Karpas-422 (cell line): ENCODE results near the gene TM4SF5. TPM values are rescaled to one million over a fixed set of nuclear protein-coding genes. Genes with fewer than 3 reads are reported as not detected.

ENCODE experiments used
- DNase-seq: peaks from one replicate; pipeline ENCODE4 v3.0.0-alpha.2; 2015
- H2AFZ ChIP-seq: fragments of 200-600 bp; sonication (generic); 2 replicates; pipeline ENCODE4 v1.6.1; 2014; ENCODE audit warnings: antibody characterized with exemption, low read length, mixed read lengths
- H3K27ac ChIP-seq: fragments of 200-600 bp; sonication (generic); 2 replicates; pipeline ENCODE4 v1.5.1; 2014; ENCODE audit warnings: mild to moderate bottlenecking, low read length, moderate library complexity
- H3K27me3 ChIP-seq: fragments of 200-600 bp; sonication (generic); 2 replicates; pipeline ENCODE4 v1.6.1; 2014; ENCODE audit warnings: low read length, mixed read lengths
- H3K36me3 ChIP-seq: fragments of 200-600 bp; sonication (generic); 2 replicates; pipeline ENCODE4 v1.6.1; 2014; ENCODE audit warnings: low read length, mixed read lengths; ENCODE audit not compliant: insufficient read depth
- H3K4me1 ChIP-seq: fragments of 200-600 bp; sonication (generic); 2 replicates; pipeline ENCODE4 v1.6.1; 2014; ENCODE audit warnings: mild to moderate bottlenecking, low read length, mixed read lengths
- H3K4me2 ChIP-seq: fragments of 200-600 bp; sonication (generic); 2 replicates; pipeline ENCODE4 v1.6.1; 2014; ENCODE audit warnings: low read length, low read depth, mild to moderate bottlenecking; ENCODE audit not compliant: poor library complexity, severe bottlenecking
- H3K4me3 ChIP-seq: fragments of 200-600 bp; sonication (generic); 2 replicates; pipeline ENCODE4 v1.5.1; 2014; ENCODE audit warnings: mild to moderate bottlenecking, antibody characterized with exemption, low read length, mixed read lengths
- H3K79me2 ChIP-seq: fragments of 200-600 bp; sonication (generic); 2 replicates; pipeline ENCODE4 v1.6.1; 2014; ENCODE audit warnings: mild to moderate bottlenecking, low read length, mixed read lengths
- H3K9ac ChIP-seq: fragments of 200-600 bp; sonication (generic); 2 replicates; pipeline ENCODE4 v1.6.0; 2014; ENCODE audit warnings: low read length
- H3K9me2 ChIP-seq: fragments of 200-600 bp; sonication (generic), shearing (Covaris generic); replicated peaks from 2 replicates; pipeline ENCODE4 v1.6.0; 2014; ENCODE audit warnings: mild to moderate bottlenecking, low read length, moderate library complexity; ENCODE audit not compliant: insufficient read depth
- H3K9me3 ChIP-seq: fragments of 300-700, 200-600 bp; sonication (generic); 2 replicates; pipeline ENCODE4 v1.6.1; 2014; ENCODE audit warnings: low read length, mixed read lengths
- H4K20me1 ChIP-seq: fragments of 200-600 bp; sonication (generic); 2 replicates; pipeline ENCODE4 v1.6.1; 2014; ENCODE audit warnings: mild to moderate bottlenecking, antibody characterized with exemption, low read length, low read depth; ENCODE audit not compliant: insufficient read depth
- total RNA-seq: library from RNA; depleted of rRNA; stranded (reverse); fragments of >200 nt; shearing (Covaris generic); gene quantifications from 2 replicates; pipeline ENCODE4 v1.2.3, GENCODE V29; 2014; ENCODE audit warnings: low replicate concordance

Gene TM4SF5
- total RNA-seq, 1 experiment from 2014 or later, result not detected

DNA sequence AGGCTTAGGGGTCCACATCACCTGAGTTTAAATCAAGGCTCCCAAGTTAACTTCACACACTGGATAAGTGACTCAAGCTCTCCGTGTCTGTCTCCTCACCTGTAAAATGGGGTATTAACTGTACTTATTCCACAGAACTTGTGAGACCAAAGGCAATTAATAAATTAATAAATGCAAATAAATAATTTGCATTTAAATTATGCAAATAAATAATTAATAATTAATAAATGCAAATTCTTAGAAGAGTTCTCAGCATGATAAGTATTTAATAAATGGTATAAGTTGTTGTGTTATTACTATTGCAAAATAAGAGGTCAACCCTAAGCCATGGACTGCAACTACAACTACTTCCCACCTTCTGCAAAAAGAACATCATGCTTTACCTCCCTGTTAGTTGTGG lies 18.3 kb upstream of the TM4SF5 start:
- H3K27ac ChIP-seq, result no peak overlapping the region
- H4K20me1 ChIP-seq, result no peaks in the 10 kb centered on the region
- no peaks in the 10 kb centered on the region for H3K36me3 ChIP-seq
- H3K9me2 ChIP-seq, result no peaks in the 10 kb centered on the region
- H3K4me3 ChIP-seq, result no peak overlapping the region
- DNase-seq, result no peak
- H2AFZ ChIP-seq, result no peak overlapping the region
- H3K9me3 ChIP-seq, result no peaks in the 10 kb centered on the region
- no peaks in the 10 kb centered on the region for H3K4me1 ChIP-seq
- H3K9ac ChIP-seq, result no peak overlapping the region
- H3K79me2 ChIP-seq, result no peaks in the 10 kb centered on the region
- H3K4me2 ChIP-seq, result no peak overlapping the region
- H3K27me3 ChIP-seq, result no peaks in the 10 kb centered on the region

- no peak overlapping the region for H3K4me2 ChIP-seq
- H3K79me2 ChIP-seq, result no peaks in the 10 kb centered on the region
- no peaks in the 10 kb centered on the region for H3K27me3 ChIP-seq
- H3K9me2 ChIP-seq, result no peaks in the 10 kb centered on the region
- no peak overlapping the region for H3K27ac ChIP-seq
- H3K36me3 ChIP-seq, result no peaks in the 10 kb centered on the region
- H3K9ac ChIP-seq, result no peak overlapping the region
- H3K4me1 ChIP-seq, result no peaks in the 10 kb centered on the region
- H3K4me3 ChIP-seq, result no peak overlapping the region
- no peak for DNase-seq
- no peaks in the 10 kb centered on the region for H3K9me3 ChIP-seq
- no peak overlapping the region for H2AFZ ChIP-seq
- H4K20me1 ChIP-seq, result no peaks in the 10 kb centered on the region
Measured at GRCh38 chr17:4759776-4760236, 11.9 kb upstream of the TM4SF5 start.

- Histone ChIP-seq H4K20me1 (no peaks in the 10 kb centered on the region), H3K4me3 (no peak overlapping the region), H3K27me3 (no peaks in the 10 kb centered on the region), H3K79me2 (no peaks in the 10 kb centered on the region), H3K9me2 (no peaks in the 10 kb centered on the region), H2AFZ (no peak overlapping the region), H3K27ac (no peak overlapping the region), H3K9me3 (no peaks in the 10 kb centered on the region), H3K4me1 (no peaks in the 10 kb centered on the region), H3K4me2 (no peak overlapping the region), H3K9ac (no peak overlapping the region), H3K36me3 (no peaks in the 10 kb centered on the region)
- no peak for DNase-seq
Measured at GRCh38 chr17:4764595-4764994, 7.1 kb upstream of the TM4SF5 start.

GRCh38 chr17:4766201-4766600 lies 5.5 kb upstream of the TM4SF5 start:
- Histone ChIP-seq H3K27ac (no peak overlapping the region), H3K79me2 (no peaks in the 10 kb centered on the region), H2AFZ (no peak overlapping the region), H3K27me3 (no peaks in the 10 kb centered on the region), H3K4me1 (no peaks in the 10 kb centered on the region), H3K9me2 (no peaks in the 10 kb centered on the region), H3K36me3 (no peaks in the 10 kb centered on the region), H4K20me1 (no peaks in the 10 kb centered on the region), H3K9me3 (no peaks in the 10 kb centered on the region), H3K4me3 (no peak overlapping the region), H3K9ac (no peak overlapping the region), H3K4me2 (no peak overlapping the region)
- no peak for DNase-seq

GRCh38 chr17:4766723-4767122 lies 5.0 kb upstream of the TM4SF5 start:
- no peaks in the 10 kb centered on the region for H3K79me2 ChIP-seq
- no peak overlapping the region for H3K4me2 ChIP-seq
- H3K27me3 ChIP-seq, result no peaks in the 10 kb centered on the region
- H3K4me3 ChIP-seq, result no peak overlapping the region
- no peaks in the 10 kb centered on the region for H3K9me2 ChIP-seq
- no peak overlapping the region for H3K9ac ChIP-seq
- H3K4me1 ChIP-seq, result no peaks in the 10 kb centered on the region
- H3K9me3 ChIP-seq, result no peaks in the 10 kb centered on the region
- no peak overlapping the region for H2AFZ ChIP-seq
- H4K20me1 ChIP-seq, result no peaks in the 10 kb centered on the region
- no peak overlapping the region for H3K27ac ChIP-seq
- no peaks in the 10 kb centered on the region for H3K36me3 ChIP-seq
- DNase-seq, result no peak

DNA sequence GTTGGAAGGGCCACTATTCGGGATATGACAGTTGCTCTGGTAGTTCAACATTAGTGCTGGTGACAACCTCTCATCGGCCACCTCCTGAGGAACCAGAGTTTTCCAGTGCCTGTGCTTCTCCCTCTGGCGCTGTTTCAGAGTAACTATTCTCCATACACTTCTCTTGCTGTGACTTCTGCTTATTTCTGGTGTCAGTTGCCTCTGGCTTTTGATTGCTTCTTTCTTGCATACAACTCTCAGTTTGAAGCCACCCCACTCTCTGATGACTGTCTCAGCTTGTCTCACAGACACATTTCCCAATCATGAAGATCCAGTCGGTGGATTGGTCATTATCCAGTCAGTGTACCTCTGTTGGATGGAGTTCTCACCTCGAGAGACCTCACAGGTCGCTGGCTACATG lies 3.4 kb upstream of the TM4SF5 start:
- Histone ChIP-seq H3K79me2 (no peaks in the 10 kb centered on the region), H3K27ac (no peak overlapping the region), H2AFZ (no peak overlapping the region), H3K9me2 (no peaks in the 10 kb centered on the region), H3K4me1 (no peaks in the 10 kb centered on the region), H4K20me1 (no peaks in the 10 kb centered on the region), H3K27me3 (no peaks in the 10 kb centered on the region), H3K4me2 (no peak overlapping the region), H3K36me3 (no peaks in the 10 kb centered on the region), H3K9me3 (no peaks in the 10 kb centered on the region), H3K4me3 (no peak overlapping the region), H3K9ac (no peak overlapping the region)
- DNase-seq, result no peak

GRCh38 chr17:4769628-4770027 lies 2.1 kb upstream of the TM4SF5 start:
- Histone ChIP-seq H3K36me3 (no peaks in the 10 kb centered on the region), H3K79me2 (no peaks in the 10 kb centered on the region), H3K27me3 (no peaks in the 10 kb centered on the region), H3K4me1 (no peaks in the 10 kb centered on the region), H3K9me3 (no peaks in the 10 kb centered on the region), H2AFZ (no peak overlapping the region), H4K20me1 (no peaks in the 10 kb centered on the region), H3K9ac (no peak overlapping the region), H3K9me2 (no peaks in the 10 kb centered on the region), H3K4me3 (no peak overlapping the region), H3K27ac (no peak overlapping the region), H3K4me2 (no peak overlapping the region)
- DNase-seq, result no peak

DNA sequence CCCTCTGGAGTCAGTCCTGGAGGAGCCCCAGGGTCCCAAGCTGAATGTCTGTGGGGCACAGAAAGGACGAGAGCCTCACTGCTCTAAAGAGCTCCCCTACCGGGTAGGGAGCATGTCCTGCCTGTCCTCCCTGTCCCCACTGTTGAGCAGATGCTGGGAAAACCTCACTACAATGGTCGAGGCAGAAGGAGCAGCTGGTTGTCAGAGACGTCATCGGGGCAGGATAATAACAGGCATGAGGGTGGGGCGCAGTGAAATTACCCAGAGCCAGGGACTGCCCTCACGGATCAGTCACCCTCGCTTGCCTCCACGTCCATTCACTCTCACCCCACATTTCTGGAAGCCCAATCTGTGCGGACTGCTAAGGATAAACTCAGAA lies 538 bp downstream of the TM4SF5 start:
- Histone ChIP-seq H3K36me3 (no peaks in the 10 kb centered on the region), H3K4me2 (no peak overlapping the region), H3K27ac (no peak overlapping the region), H3K4me1 (no peaks in the 10 kb centered on the region), H3K9ac (no peak overlapping the region), H3K79me2 (no peaks in the 10 kb centered on the region), H3K27me3 (no peaks in the 10 kb centered on the region), H3K4me3 (no peak overlapping the region), H3K9me3 (no peaks in the 10 kb centered on the region), H2AFZ (no peak overlapping the region), H4K20me1 (no peaks in the 10 kb centered on the region), H3K9me2 (no peaks in the 10 kb centered on the region)
- no peak for DNase-seq
